Ovary (tissue), 3 donors: Measurements from ENCODE around the gene KLHL18.

Experiments used
- EP300 ChIP-seq: sonication (generic); formaldehyde crosslinking; IDR thresholded peaks from one replicate; pipeline ENCODE4 v1.6.1; 2017; ENCODE audit warnings: antibody characterized with exemption
- TF ChIP-seq, protein P1 (sequence below), 3 donors: fragments of 450-650 bp in 2 of 3; fragments of 200-600 bp in 1 of 3; IDR thresholded peaks; one replicate each; pipeline versions ENCODE4 v1.5.1 to v1.8.0; 2016 to 2022; ENCODE audit warnings: antibody characterized with exemption in 3 of 3, mild to moderate bottlenecking in 1 of 3
- donor health status: DM: no; HTN: no; CAD: no.

DNA sequence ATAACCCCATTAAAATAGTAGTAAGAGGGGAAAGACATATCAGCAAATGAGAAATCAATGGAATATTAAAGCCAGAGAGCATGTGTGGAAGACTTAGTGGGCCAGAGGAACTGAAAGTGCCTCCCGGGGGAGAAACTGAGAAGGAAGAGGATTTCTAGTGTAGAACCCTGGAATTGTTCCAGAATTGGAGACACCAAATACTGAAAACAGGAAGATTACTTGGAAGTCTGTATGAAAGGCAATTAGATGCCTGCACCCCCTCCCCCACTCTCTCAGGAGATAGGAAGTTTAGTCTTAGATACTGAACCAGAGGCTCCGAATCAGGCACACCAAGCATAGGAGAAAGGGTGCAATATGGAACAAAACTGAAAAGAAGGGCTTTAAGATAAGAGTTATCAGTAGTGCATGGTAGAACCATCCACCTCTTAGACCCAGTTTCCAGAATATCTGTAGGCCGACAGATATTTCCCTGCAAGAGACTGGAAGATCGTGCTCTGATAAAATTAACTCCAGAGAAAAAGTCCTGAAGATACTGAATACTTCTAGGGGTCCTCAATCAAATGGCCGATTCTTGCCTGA lies 32.4 kb downstream of the KLHL18 start:
- TF ChIP-seq, protein P1, sequence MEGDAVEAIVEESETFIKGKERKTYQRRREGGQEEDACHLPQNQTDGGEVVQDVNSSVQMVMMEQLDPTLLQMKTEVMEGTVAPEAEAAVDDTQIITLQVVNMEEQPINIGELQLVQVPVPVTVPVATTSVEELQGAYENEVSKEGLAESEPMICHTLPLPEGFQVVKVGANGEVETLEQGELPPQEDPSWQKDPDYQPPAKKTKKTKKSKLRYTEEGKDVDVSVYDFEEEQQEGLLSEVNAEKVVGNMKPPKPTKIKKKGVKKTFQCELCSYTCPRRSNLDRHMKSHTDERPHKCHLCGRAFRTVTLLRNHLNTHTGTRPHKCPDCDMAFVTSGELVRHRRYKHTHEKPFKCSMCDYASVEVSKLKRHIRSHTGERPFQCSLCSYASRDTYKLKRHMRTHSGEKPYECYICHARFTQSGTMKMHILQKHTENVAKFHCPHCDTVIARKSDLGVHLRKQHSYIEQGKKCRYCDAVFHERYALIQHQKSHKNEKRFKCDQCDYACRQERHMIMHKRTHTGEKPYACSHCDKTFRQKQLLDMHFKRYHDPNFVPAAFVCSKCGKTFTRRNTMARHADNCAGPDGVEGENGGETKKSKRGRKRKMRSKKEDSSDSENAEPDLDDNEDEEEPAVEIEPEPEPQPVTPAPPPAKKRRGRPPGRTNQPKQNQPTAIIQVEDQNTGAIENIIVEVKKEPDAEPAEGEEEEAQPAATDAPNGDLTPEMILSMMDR (IDR thresholded peaks at IDR 0.05) = no peak
- no peak for TF ChIP-seq EP300
